Peyer's patch (tissue), 4 donors: Measurements from ENCODE around the gene TULP4.
"Not testable (repeated sequence)": the region's sequence is repeated elsewhere in the genome, so short reads cannot be mapped to it uniquely, and the experiment has no call there.

ENCODE experiments used
- POLR2A ChIP-seq, 2 donors: fragments of 450-650 bp; IDR thresholded peaks; one replicate each; pipeline ENCODE4 v1.5.1; 2017; ENCODE audit warnings: antibody characterized with exemption in 2 of 2, mild to moderate bottlenecking in 2 of 2, moderate library complexity in 2 of 2
- TF ChIP-seq, protein P1 (sequence below), 6 experiments: fragments of 450-650 bp in 4 of 6; fragments of 200-600 bp in 2 of 6; sonication (generic) in 1 of 6; IDR thresholded peaks; one replicate each; pipeline ENCODE4 v1.5.1; 2017 to 2019; ENCODE audit warnings: antibody characterized with exemption in 6 of 6, mild to moderate bottlenecking in 3 of 6, moderate library complexity in 1 of 6

DNA sequence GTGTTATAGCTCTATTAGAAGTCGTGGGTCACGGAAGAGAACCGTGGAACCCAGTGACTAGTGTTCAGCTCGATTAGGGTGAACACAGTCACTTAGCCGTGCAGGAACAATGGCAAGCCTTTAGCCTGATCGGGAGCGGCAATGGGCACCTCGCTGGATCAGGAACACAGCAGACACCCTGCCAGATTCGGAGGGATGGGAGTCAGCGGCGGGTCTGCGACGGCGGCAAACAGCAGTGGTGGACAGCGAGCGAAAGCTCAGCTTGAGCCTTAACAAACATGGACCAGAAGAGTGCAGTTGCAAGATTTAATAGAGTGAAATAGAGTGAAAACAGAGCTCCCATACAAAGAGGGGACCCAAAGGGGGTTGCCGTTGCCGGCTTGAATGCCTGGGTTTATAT is 157.8 kb downstream of the TULP4 start:
- TF ChIP-seq, protein P1, sequence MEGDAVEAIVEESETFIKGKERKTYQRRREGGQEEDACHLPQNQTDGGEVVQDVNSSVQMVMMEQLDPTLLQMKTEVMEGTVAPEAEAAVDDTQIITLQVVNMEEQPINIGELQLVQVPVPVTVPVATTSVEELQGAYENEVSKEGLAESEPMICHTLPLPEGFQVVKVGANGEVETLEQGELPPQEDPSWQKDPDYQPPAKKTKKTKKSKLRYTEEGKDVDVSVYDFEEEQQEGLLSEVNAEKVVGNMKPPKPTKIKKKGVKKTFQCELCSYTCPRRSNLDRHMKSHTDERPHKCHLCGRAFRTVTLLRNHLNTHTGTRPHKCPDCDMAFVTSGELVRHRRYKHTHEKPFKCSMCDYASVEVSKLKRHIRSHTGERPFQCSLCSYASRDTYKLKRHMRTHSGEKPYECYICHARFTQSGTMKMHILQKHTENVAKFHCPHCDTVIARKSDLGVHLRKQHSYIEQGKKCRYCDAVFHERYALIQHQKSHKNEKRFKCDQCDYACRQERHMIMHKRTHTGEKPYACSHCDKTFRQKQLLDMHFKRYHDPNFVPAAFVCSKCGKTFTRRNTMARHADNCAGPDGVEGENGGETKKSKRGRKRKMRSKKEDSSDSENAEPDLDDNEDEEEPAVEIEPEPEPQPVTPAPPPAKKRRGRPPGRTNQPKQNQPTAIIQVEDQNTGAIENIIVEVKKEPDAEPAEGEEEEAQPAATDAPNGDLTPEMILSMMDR (IDR thresholded peaks at IDR 0.05) = not testable (repeated sequence)
- not testable (repeated sequence) for TF ChIP-seq POLR2A (IDR thresholded peaks at IDR 0.05)
